Chondrocyte (in vitro differentiated cells): ENCODE results near the gene PLEKHG3. TPM values are rescaled to one million over a fixed set of nuclear protein-coding genes. Genes with fewer than 3 reads are reported as not detected.

Source experiments
- DNase-seq: peaks from one replicate; pipeline ENCODE4 v3.0.0; 2021; ENCODE audit warnings: mixed read lengths, low spot score
- H3K27ac Mint-ChIP-seq: one replicate; pipeline ENCODE4 v1.8.0; 2021; ENCODE audit warnings: mild to moderate bottlenecking, moderate library complexity, mixed read lengths; ENCODE audit not compliant: unreplicated experiment
- H3K27me3 Mint-ChIP-seq: 2 replicates; pipeline ENCODE4 v1.8.0; 2021; ENCODE audit warnings: low read depth, mixed read lengths
- H3K36me3 Mint-ChIP-seq: 2 replicates; pipeline ENCODE4 v1.8.0; 2021; ENCODE audit warnings: low read depth, mixed read lengths
- H3K4me1 Mint-ChIP-seq: 2 replicates; pipeline ENCODE4 v1.8.0; 2021; ENCODE audit warnings: low read depth, mild to moderate bottlenecking, mixed read lengths
- H3K4me3 Mint-ChIP-seq: one replicate; pipeline ENCODE4 v1.8.0; 2021; ENCODE audit warnings: mild to moderate bottlenecking, moderate library complexity, mixed read lengths; ENCODE audit not compliant: unreplicated experiment
- H3K9me3 Mint-ChIP-seq: 2 replicates; pipeline ENCODE4 v1.8.0; 2021; ENCODE audit warnings: low read depth, mixed read lengths
- CTCF ChIP-seq: fragments of 200-600 bp; sonication (generic); IDR thresholded peaks from 2 replicates; pipeline ENCODE4 v1.5.0; 2021; ENCODE audit warnings: antibody characterized with exemption, mild to moderate bottlenecking, moderate library complexity
- microRNA-seq: library from miRNA; unstranded; fragments of <30 nt; microRNA quantifications from one replicate; pipeline ENCODE4 v1.2.0, GENCODE V29; 2020; ENCODE audit warnings: borderline number of aligned reads
- total RNA-seq: library from RNA; stranded (reverse); gene quantifications from 3 replicates; pipeline ENCODE4 v1.2.1, GENCODE V29; 2021

PLEKHG3 gene
- total RNA-seq, 1 donor from 2014 or later, result 131 TPM

- Mint-ChIP-seq H3K4me3 (no peak overlapping the region), H3K36me3 (peaks cover 2% of the 10 kb centered on the region), H3K4me1 (peaks cover 25% of the 10 kb centered on the region), H3K27me3 (no peaks in the 10 kb centered on the region), H3K27ac (no peak overlapping the region), H3K9me3 (no peaks in the 10 kb centered on the region)
- TF ChIP-seq CTCF, result no peak
- DNase-seq, result peak; percentile 85
These were observed 88.8 kb downstream of the PLEKHG3 start for GRCh38 chr14:64792871-64793560.

- Mint-ChIP-seq H3K36me3 (peaks cover 2% of the 10 kb centered on the region), H3K4me1 (peaks cover 11% of the 10 kb centered on the region), H3K27ac (no peak overlapping the region), H3K4me3 (no peak overlapping the region), H3K27me3 (no peaks in the 10 kb centered on the region), H3K9me3 (no peaks in the 10 kb centered on the region)
- peak; percentile 81 for DNase-seq
- no peak for TF ChIP-seq CTCF
These were observed 91.0 kb downstream of the PLEKHG3 start for GRCh38 chr14:64795211-64795610.

- no peak overlapping the region for H3K4me3 Mint-ChIP-seq
- no peaks in the 10 kb centered on the region for H3K27me3 Mint-ChIP-seq
- no peak overlapping the region for H3K27ac Mint-ChIP-seq
- H3K4me1 Mint-ChIP-seq, result peaks cover 10% of the 10 kb centered on the region
- no peak for TF ChIP-seq CTCF
- DNase-seq, result no peak
- no peaks in the 10 kb centered on the region for H3K9me3 Mint-ChIP-seq
- peaks cover 2% of the 10 kb centered on the region for H3K36me3 Mint-ChIP-seq
These were observed 91.7 kb downstream of the PLEKHG3 start for GRCh38 chr14:64795921-64796320.

- peak; percentile 68 for DNase-seq
- Mint-ChIP-seq H3K4me3 (no peak overlapping the region), H3K36me3 (peaks cover 2% of the 10 kb centered on the region)
These were observed 92.1 kb downstream of the PLEKHG3 start for GRCh38 chr14:64796369-64796768.

GRCh38 chr14:64799555-64799954 is 95.3 kb downstream of the PLEKHG3 start:
- no peaks in the 10 kb centered on the region for H3K9me3 Mint-ChIP-seq
- H3K36me3 Mint-ChIP-seq, result no peaks in the 10 kb centered on the region
- no peak overlapping the region for H3K4me3 Mint-ChIP-seq
- no peak for TF ChIP-seq CTCF
- no peak overlapping the region for H3K27ac Mint-ChIP-seq
- peaks cover 4% of the 10 kb centered on the region for H3K4me1 Mint-ChIP-seq
- peak; percentile 64 for DNase-seq
- H3K27me3 Mint-ChIP-seq, result no peaks in the 10 kb centered on the region

More at GRCh38 chr14:64796369-64796768, 92.1 kb downstream of the PLEKHG3 start:
- peaks cover 7% of the 10 kb centered on the region for H3K4me1 Mint-ChIP-seq
- no peaks in the 10 kb centered on the region for H3K27me3 Mint-ChIP-seq
- TF ChIP-seq CTCF, result no peak
- no peaks in the 10 kb centered on the region for H3K9me3 Mint-ChIP-seq
- H3K27ac Mint-ChIP-seq, result no peak overlapping the region

Small RNA genes within 50 kb of the gene (microRNA-seq; reads per million reads assigned to microRNA genes)
- not detected for gene MIR7855

Other genes with a start within 250 kb of the PLEKHG3 start
- 4.2 to 9.0 TPM (median 4.3 TPM) in 3 replicates for gene AKAP5, start 238.9 kb upstream of the PLEKHG3 start, total RNA-seq
- 9.3 to 12.1 TPM (median 9.7 TPM) in 3 replicates for gene ZBTB25, start 200.6 kb upstream of the PLEKHG3 start, total RNA-seq
- 48.5 to 49.9 TPM (median 49.3 TPM) in 3 replicates for gene ZBTB1, start 199.7 kb upstream of the PLEKHG3 start, total RNA-seq
- 1.2 to 3.2 TPM (median 1.7 TPM) in 3 replicates for gene HSPA2, start 163.7 kb upstream of the PLEKHG3 start, total RNA-seq
- gene PPP1R36, start 154.5 kb upstream of the PLEKHG3 start, total RNA-seq, result 0.72 to 1.1 TPM (median 1.0 TPM) in 3 replicates
- 1.5 to 7.2 TPM (median 6.6 TPM) in 3 replicates for gene SPTB, start 175.5 kb downstream of the PLEKHG3 start, total RNA-seq
- gene CHURC1, start 210.0 kb downstream of the PLEKHG3 start, total RNA-seq, result 46.9 to 52.8 TPM (median 48.7 TPM) in 3 replicates
- gene GPX2, start 238.3 kb downstream of the PLEKHG3 start, total RNA-seq, result not detected in 3 replicates